ENCODE results near the gene AGPAT4. TPM values are rescaled to one million over a fixed set of nuclear protein-coding genes. Genes with fewer than 3 reads are reported as not detected.

The AGPAT4 gene
- total and polyA plus RNA-seq, 2 donors (not counting 1 experiment from before 2014, with no cell fraction given), result 4.4 to 6.1 TPM

DNA sequence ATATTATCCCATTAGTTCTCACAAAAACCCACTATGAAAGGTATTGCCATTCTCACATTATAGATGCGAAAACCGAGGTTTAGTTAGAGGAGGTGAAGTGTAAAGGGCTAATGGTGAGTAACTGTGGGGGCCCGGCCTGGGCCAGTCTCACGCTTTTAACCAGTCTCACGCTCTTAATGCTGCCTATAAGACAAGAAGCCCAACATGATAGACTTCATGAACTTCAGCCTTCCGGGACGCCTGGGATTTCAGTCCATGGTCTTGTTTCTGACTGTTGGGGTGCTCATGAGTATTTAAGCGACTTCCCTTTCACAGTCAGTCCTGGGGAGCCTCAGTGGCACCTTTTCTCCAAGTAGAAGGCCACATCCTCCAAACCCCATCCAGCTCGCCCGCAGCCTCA lies 31.7 kb downstream of the AGPAT4 start:
- ChIA-PET POLR2A (no interaction called here), CTCF (no interaction called here)
- intact Hi-C loops (cut with micrococcal nuclease), result no loop called here
- Histone ChIP-seq H3K27me3 (replicated peaks in 1 of 4; ENCODE audit: control extremely low read depth in 1 of 4, control insufficient read depth in 3 of 4, insufficient read depth in 4 of 4, low read length in 3 of 4) (no peaks in the 10 kb centered on the region), H2AFZ (ENCODE audit: insufficient read depth, low read depth, low read length, poor library complexity, severe bottlenecking) (no peak overlapping the region), H3K79me2 (ENCODE audit: control insufficient read depth, insufficient read depth, low read length) (no peaks in the 10 kb centered on the region), H3K4me1 (ENCODE audit: control insufficient read depth in 2 of 2, insufficient read depth in 2 of 2, low read length in 2 of 2) (no peaks in the 10 kb centered on the region), H3K9me3 (ENCODE audit: control extremely low read depth in 1 of 3, control insufficient read depth in 2 of 3, insufficient read depth in 1 of 3, low read length in 2 of 3) (no peaks in the 10 kb centered on the region), H3K4me2 (replicated peaks; ENCODE audit: low read depth, low read length, poor library complexity, severe bottlenecking) (no peak overlapping the region), H3K27ac (ENCODE audit: low read length in 2 of 2) (no peak overlapping the region), H3K9ac (ENCODE audit: low read length) (no peak overlapping the region), H4K20me1 (ENCODE audit: control insufficient read depth, insufficient read depth, low read length, poor library complexity, severe bottlenecking) (no peaks in the 10 kb centered on the region), H3K4me3 (ENCODE audit: control extremely low read depth in 1 of 5, extremely low read depth in 1 of 5, insufficient read depth in 1 of 5, low read depth in 2 of 5, low read length in 4 of 5) (no peak overlapping the region), H3K36me3 (replicated peaks in 1 of 2; ENCODE audit: control extremely low read depth in 1 of 2, control insufficient read depth in 1 of 2, extremely low read depth in 1 of 2, insufficient read depth in 2 of 2, low read length in 1 of 2) (no peaks in the 10 kb centered on the region)
- Mint-ChIP-seq H3K4me1 (no peaks in the 10 kb centered on the region), H3K27me3 (no peaks in the 10 kb centered on the region), H3K27ac (no peak overlapping the region), H3K4me3 (no peak overlapping the region), H3K9me3 (ENCODE audit: insufficient read depth) (no peaks in the 10 kb centered on the region)
- WGBS (ENCODE audit: insufficient coverage), result 92% methylated on average over 6 of the region's 10 CpGs
- no peak for DNase-seq
- ATAC-seq (ENCODE audit: low read depth), result no peak
- TF ChIP-seq, protein P1, sequence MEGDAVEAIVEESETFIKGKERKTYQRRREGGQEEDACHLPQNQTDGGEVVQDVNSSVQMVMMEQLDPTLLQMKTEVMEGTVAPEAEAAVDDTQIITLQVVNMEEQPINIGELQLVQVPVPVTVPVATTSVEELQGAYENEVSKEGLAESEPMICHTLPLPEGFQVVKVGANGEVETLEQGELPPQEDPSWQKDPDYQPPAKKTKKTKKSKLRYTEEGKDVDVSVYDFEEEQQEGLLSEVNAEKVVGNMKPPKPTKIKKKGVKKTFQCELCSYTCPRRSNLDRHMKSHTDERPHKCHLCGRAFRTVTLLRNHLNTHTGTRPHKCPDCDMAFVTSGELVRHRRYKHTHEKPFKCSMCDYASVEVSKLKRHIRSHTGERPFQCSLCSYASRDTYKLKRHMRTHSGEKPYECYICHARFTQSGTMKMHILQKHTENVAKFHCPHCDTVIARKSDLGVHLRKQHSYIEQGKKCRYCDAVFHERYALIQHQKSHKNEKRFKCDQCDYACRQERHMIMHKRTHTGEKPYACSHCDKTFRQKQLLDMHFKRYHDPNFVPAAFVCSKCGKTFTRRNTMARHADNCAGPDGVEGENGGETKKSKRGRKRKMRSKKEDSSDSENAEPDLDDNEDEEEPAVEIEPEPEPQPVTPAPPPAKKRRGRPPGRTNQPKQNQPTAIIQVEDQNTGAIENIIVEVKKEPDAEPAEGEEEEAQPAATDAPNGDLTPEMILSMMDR (IDR thresholded peaks at IDR 0.05), result no peak
- no peak for TF ChIP-seq EZH2 (IDR thresholded peaks at IDR 0.05; ENCODE audit: borderline replicate concordance, insufficient read depth, low read depth, low read length, poor library complexity, severe bottlenecking)

DNA sequence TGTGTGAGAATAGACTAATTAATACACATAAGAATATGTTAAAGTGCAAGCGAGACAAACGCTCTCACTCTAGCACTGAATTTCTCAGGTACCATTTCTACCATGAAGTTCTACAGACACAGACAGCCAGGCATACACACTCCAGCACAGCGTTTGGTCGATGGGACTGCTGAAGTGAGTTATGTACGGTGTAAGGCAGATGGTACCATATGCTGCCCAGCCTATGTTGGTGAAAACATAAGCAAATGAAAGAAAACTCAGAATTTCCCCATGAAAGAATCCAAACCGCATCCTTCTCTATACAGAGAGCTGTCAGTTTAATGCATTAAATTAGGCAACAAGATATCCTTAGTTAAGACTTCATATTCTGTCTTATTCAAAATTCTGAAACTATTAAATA lies 34.9 kb downstream of the AGPAT4 start:
- no peaks in the 10 kb centered on the region for H3K27me3 Mint-ChIP-seq
- no peak overlapping the region for H3K27ac Mint-ChIP-seq
- CTCF ChIA-PET, result no interaction called here
- H3K4me1 Mint-ChIP-seq, result peaks cover 5% of the 10 kb centered on the region
- no peaks in the 10 kb centered on the region for H3K9me3 ChIP-seq (ENCODE audit: control extremely low read depth in 1 of 3, control insufficient read depth in 2 of 3, insufficient read depth in 1 of 3, low read length in 2 of 3)
- no peaks in the 10 kb centered on the region for H3K27me3 ChIP-seq (replicated peaks in 1 of 4; ENCODE audit: control extremely low read depth in 1 of 4, control insufficient read depth in 3 of 4, insufficient read depth in 4 of 4, low read length in 3 of 4)
- WGBS (ENCODE audit: insufficient coverage), result no CpG with 5 or more reads among the region's 6 CpGs
- H2AFZ ChIP-seq (ENCODE audit: insufficient read depth, low read depth, low read length, poor library complexity, severe bottlenecking), result no peak overlapping the region
- no peaks in the 10 kb centered on the region for H3K36me3 ChIP-seq (replicated peaks in 1 of 2; ENCODE audit: control extremely low read depth in 1 of 2, control insufficient read depth in 1 of 2, extremely low read depth in 1 of 2, insufficient read depth in 2 of 2, low read length in 1 of 2)
- H4K20me1 ChIP-seq (ENCODE audit: control insufficient read depth, insufficient read depth, low read length, poor library complexity, severe bottlenecking), result no peaks in the 10 kb centered on the region
- TF ChIP-seq, protein P1 (IDR thresholded peaks at IDR 0.05), result no peak
- no peak for TF ChIP-seq EZH2 (IDR thresholded peaks at IDR 0.05; ENCODE audit: borderline replicate concordance, insufficient read depth, low read depth, low read length, poor library complexity, severe bottlenecking)
- intact Hi-C loops (cut with micrococcal nuclease), result no loop called here
- H3K9ac ChIP-seq (ENCODE audit: low read length), result no peak overlapping the region
- no peak overlapping the region for H3K4me3 ChIP-seq (ENCODE audit: control extremely low read depth in 1 of 5, extremely low read depth in 1 of 5, insufficient read depth in 1 of 5, low read depth in 2 of 5, low read length in 4 of 5)
- DNase-seq (no peak), ATAC-seq (ENCODE audit: low read depth) (no peak)
- no peak overlapping the region for H3K27ac ChIP-seq (ENCODE audit: low read length in 2 of 2)
- H3K9me3 Mint-ChIP-seq (ENCODE audit: insufficient read depth), result no peaks in the 10 kb centered on the region
- H3K4me3 Mint-ChIP-seq, result no peak overlapping the region
- POLR2A ChIA-PET, result no interaction called here
- no peaks in the 10 kb centered on the region for H3K4me1 ChIP-seq (ENCODE audit: control insufficient read depth in 2 of 2, insufficient read depth in 2 of 2, low read length in 2 of 2)
- no peaks in the 10 kb centered on the region for H3K79me2 ChIP-seq (ENCODE audit: control insufficient read depth, insufficient read depth, low read length)
- H3K4me2 ChIP-seq (replicated peaks; ENCODE audit: low read depth, low read length, poor library complexity, severe bottlenecking), result no peak overlapping the region

Measured in B cell (primary cell).